HK-2 (cell line): Measurements from ENCODE around the gene LBX2.
A peak's percentile ranks its signal among the peaks of the same experiment; 100 is the strongest.

Source experiments
- DNase-seq: peaks from one replicate; pipeline ENCODE4 v3.0.0-alpha.2; 2018; ENCODE audit not compliant: unreplicated experiment

LBX2 gene

GRCh38 chr2:74499267-74499939, at the start of gene LBX2:
LBX2 (minus strand) TSS chr2:74499603; CDS start chr2:74499537, 66 bp downstream.
- no peak for DNase-seq

GRCh38 chr2:74548285-74548899, 49.0 kb upstream of the LBX2 start:
- DNase-seq, result no peak

DNA sequence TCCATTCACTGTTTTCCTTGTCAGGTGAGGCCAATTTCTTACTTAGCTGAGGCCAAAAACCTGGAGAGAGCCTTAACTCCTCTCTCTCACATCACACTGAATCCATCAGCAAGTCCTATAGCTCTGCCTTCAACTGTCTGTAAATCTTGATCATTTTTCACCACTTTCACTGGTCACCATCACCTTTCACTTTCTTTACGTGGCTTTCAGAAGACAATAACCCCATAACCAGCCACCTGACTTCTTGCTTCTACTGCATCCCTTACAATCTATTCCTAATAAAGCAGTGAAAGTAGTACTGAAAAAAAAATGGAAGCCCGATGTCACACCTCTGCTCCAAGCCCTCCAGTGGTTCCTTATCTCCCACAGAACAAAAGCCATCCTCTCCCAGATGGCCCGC, 46.6 kb upstream of the LBX2 start:
- DNase-seq, result no peak

DNA sequence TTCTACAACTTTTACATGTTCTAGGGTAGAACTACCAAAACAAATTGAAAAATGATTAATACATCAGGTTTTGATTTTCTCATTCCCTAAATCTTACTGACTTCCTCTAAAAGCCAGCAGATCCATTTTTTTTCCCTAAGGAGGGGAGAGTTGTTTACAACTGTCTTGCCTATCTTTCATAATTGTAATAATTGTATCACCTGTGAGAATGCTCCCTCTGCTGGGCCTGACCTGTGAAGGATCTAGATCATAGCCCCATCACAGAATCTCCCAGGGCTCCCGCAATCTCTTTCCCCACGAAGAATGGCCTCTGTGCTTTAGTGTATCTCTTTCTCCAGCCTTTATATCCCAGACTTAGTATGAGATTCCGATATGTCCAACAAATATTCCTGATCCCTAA, 45.2 kb upstream of the LBX2 start:
- no peak for DNase-seq

DNA sequence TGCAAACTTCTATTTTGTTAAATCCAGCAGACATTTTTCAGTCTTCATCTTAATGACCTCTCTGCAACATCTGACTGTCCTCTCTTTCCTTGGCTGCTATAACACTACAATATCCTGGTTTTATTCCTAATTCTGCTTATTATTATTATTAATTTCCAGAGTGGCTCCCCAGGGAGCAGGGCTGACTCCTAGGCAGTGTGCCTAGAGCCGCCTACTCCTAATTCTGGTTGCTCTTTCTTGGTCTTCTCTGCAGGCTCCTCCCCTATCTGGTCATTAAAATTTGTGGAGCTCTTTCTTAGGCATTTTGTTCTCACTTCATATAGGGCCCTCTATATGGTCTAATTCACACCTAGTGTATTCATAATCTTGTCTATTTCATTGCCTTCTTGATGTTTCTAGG, 43.6 kb upstream of the LBX2 start:
- DNase-seq, result no peak

DNA sequence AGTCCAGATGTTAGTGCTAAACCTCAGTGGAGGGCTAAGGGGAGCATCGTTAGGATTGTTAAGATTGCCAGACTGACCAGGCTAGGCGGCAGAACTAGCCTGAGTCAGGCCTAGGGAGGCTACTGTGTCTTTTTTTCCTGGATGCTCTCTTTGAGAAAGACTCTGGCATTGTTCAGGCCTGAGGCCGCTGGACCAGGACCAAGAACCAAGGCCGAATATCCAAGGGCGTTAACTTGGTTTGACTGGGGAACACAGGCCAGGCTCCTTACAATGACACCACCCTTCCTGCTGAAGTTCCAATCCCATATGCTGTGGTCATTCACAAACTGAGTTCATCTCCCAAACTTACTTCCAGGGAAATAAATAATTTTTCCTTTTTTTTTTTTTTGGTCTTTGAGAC, 40.9 kb upstream of the LBX2 start:
- no peak for DNase-seq

DNA sequence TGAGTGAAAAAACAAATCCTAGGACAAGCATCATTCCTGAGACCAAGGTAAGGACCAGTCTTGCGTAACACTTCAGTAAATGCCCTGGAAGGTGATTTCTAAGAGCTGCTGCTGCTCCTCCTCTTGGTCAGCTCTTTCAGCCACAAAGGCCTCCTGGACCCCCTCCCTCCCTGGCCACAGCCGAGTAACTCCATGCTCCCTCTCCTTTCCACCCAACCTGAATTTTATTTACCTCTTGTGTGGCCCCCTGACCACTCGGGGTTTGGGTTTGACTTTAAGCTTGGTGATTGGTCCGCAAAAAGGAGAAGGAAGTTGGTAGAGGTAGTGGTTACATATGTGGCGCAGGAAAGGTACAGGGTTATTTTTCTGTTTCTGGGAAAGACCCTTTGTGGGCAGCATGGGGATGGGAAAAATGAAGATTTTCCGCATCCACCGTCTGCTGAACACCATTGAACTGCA, 39.5 kb upstream of the LBX2 start:
- no peak for DNase-seq

GRCh38 chr2:74537140-74537539, 37.7 kb upstream of the LBX2 start:
- DNase-seq, result no peak

DNA sequence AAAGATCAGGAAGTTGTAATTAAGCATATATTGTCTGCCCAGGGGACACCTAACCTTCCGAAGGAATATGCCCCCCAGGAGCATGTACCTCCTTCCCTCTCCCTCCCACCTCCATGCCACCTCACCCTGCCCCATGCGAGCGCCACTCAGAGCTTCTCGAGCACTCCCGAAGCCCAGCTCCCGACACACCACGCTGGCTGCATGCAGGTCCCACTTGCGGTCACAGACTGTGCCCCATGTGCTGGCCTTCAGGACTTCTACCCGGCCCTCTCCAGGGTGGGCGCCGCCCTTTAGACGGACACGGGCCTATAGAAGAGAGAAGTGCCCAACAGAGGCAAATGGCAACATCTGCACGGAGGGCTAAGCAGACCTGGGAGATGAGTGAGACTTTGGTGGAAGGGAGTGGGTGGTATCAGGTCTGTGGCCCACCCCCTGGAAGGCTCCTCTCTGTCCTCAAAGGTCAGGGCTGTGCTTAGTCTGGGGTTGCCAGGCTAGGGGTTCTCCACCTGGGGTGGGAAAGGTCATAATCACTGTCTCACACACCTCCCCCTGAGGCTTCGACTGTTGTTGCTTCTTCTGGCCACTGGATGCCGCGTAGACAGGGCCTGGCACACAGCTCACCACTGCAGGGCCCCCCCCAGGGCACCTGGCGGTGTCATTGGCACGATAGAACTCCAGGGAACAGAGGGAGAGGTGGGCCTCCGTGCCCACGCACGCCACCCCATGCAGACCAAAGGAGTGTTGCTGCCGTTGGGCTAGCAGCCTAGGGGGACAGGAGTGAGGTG, 37.0 kb upstream of the LBX2 start:
- no peak for DNase-seq

GRCh38 chr2:74535440-74535965, 36.1 kb upstream of the LBX2 start:
- no peak for DNase-seq

GRCh38 chr2:74534411-74534810, 35.0 kb upstream of the LBX2 start:
- DNase-seq, result no peak

- DNase-seq, result no peak
These were observed 34.1 kb upstream of the LBX2 start for GRCh38 chr2:74533464-74533863.

GRCh38 chr2:74532222-74532621, 32.8 kb upstream of the LBX2 start:
- DNase-seq, result no peak

DNA sequence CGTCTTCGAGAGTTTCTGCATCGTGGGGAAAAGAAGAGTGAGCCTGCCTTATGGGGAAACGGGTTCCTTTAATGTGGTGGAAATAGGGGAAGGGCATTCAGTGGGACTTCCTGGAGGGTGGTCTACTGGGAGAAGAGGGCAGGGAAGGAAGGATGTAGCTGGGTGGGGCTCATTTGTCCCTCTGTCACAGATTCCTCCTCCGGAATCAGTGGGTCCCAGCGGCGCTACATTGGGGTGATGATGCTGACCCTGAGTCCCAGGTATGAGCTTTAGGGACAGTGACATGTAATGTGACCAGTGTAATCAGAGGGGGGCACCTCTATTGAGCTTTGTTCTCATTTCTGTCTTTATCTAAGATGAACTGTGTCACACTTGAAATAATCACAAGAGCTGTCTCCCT, 32.3 kb upstream of the LBX2 start:
- no peak for DNase-seq

DNA sequence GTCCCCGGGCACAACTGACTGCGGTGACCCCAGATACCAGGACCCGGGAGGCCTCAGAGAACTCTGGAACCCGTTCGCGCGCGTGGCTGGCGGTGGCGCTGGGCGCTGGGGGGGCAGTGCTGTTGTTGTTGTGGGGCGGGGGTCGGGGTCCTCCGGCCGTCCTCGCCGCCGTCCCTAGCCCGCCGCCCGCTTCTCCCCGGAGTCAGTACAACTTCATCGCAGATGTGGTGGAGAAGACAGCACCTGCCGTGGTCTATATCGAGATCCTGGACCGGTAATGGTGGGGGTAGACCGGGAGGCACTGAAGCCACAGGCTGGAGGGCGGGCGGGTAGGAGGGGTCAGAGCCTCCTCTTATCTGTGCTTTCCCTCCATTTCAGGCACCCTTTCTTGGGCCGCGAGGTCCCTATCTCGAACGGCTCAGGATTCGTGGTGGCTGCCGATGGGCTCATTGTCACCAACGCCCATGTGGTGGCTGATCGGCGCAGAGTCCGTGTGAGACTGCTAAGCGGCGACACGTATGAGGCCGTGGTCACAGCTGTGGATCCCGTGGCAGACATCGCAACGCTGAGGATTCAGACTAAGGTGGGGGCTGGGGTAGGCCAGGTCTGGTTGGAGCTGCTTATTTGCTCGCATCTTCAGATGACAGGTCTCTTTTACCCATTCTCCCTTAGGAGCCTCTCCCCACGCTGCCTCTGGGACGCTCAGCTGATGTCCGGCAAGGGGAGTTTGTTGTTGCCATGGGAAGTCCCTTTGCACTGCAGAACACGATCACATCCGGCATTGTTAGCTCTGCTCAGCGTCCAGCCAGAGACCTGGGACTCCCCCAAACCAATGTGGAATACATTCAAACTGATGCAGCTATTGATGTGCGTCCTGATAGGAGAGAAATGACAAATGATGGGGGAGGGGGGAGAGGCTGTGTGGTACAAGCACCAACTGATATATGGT, 31.1 kb upstream of the LBX2 start:
- DNase-seq, result peak; percentile 36

GRCh38 chr2:74529357-74530238, 30.2 kb upstream of the LBX2 start, which contains the start of the genes AUP1 and HTRA2:
AUP1 (minus strand) TSS chr2:74529706; CDS start chr2:74529629, 77 bp downstream.
HTRA2 (plus strand) TSS chr2:74529933; CDS start chr2:74530007, 74 bp downstream.
- peak; percentile 99 for DNase-seq

DNA sequence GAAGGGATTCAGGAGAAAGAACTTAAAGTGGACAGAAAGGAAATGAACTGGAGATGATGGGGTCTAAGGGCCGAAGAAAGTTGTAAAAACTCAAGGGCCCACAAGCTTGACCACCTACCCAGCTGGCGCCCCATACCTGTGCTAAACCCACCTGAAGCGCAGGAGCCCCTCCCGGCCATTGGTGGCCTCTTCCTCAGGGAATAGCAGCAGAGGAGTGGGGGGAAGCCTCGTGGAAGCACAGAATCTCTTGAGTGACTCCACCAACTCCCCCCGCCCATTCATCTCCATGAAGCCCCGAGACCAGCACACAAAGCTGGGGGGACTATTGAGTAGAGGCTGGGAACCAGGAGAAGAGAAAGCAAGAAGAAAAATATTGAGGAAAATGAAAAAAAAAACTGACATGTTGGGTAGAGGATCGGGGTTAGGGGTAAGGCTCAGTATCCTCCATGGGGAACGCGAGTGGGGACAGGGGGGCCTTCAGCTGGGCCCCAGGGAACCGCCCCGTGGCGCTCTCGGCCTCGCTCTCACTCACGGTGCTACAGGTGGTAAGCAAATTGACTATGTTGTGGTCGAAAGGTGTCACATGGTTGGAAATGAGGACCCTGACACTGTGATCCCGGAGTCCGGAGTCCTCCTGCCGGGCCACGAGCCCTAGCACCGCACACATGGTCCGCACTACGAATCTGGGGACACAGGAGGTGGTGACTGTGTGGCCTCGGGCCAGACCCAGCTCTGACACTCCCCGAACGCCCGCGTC, 29.4 kb upstream of the LBX2 start:
- no peak for DNase-seq

DNA sequence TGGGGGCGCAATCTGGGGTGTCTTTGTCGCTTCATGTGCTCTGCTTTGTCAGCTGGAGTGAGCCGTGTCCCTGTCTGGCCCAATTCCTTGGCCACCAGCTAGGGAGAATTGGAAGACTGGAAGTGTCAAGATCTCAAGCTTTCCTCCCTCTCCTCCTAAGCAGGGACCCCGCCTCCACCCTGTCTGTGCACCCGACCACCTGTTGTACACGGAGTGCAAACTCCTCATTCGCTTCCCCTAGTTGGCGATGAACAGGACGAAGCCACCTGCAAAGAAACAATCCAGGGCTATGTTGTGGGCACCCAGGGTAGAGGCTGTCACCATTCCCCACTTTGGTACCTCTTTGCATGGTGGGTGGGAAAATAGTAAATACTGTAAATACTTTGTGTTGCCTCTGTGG, 28.3 kb upstream of the LBX2 start:
- DNase-seq, result no peak

- DNase-seq, result no peak
These were observed 27.3 kb upstream of the LBX2 start for GRCh38 chr2:74526649-74527230.
